Measurements from ENCODE around the gene COL24A1. TPM values are rescaled to one million over a fixed set of nuclear protein-coding genes. Genes with fewer than 3 reads are reported as not detected.

Gene COL24A1
- total RNA-seq, 1 experiment from 2014 or later = 1.1 TPM

- POLR2A ChIA-PET = no interaction called here
- DNase-seq (ENCODE audit: low spot score) (no peak), ATAC-seq (no peak)
- CTCF ChIA-PET = no interaction called here
- Mint-ChIP-seq H3K36me3 (no peaks in the 10 kb centered on the region), H3K27me3 (ENCODE audit: low read depth) (no peaks in the 10 kb centered on the region; the same call in 1 of the 2 replicates), H3K27ac (no peak overlapping the region), H3K4me3 (no peak overlapping the region), H3K4me1 (no peaks in the 10 kb centered on the region), H3K9me3 (peaks cover 3% of the 10 kb centered on the region; the same call in 1 of the 2 replicates)
- TF ChIP-seq ZBTB43 (CRISPR knock-in tag; IDR thresholded peaks at IDR 0.05) = no peak
- TF ChIP-seq CBFB (CRISPR knock-in tag; IDR thresholded peaks at IDR 0.05; ENCODE audit: low read depth) = no peak
- TF ChIP-seq, protein P1, sequence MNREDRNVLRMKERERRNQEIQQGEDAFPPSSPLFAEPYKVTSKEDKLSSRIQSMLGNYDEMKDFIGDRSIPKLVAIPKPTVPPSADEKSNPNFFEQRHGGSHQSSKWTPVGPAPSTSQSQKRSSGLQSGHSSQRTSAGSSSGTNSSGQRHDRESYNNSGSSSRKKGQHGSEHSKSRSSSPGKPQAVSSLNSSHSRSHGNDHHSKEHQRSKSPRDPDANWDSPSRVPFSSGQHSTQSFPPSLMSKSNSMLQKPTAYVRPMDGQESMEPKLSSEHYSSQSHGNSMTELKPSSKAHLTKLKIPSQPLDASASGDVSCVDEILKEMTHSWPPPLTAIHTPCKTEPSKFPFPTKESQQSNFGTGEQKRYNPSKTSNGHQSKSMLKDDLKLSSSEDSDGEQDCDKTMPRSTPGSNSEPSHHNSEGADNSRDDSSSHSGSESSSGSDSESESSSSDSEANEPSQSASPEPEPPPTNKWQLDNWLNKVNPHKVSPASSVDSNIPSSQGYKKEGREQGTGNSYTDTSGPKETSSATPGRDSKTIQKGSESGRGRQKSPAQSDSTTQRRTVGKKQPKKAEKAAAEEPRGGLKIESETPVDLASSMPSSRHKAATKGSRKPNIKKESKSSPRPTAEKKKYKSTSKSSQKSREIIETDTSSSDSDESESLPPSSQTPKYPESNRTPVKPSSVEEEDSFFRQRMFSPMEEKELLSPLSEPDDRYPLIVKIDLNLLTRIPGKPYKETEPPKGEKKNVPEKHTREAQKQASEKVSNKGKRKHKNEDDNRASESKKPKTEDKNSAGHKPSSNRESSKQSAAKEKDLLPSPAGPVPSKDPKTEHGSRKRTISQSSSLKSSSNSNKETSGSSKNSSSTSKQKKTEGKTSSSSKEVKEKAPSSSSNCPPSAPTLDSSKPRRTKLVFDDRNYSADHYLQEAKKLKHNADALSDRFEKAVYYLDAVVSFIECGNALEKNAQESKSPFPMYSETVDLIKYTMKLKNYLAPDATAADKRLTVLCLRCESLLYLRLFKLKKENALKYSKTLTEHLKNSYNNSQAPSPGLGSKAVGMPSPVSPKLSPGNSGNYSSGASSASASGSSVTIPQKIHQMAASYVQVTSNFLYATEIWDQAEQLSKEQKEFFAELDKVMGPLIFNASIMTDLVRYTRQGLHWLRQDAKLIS (CRISPR knock-in tag; IDR thresholded peaks at IDR 0.05; ENCODE audit: borderline replicate concordance) = no peak
- TF ChIP-seq, protein P2, sequence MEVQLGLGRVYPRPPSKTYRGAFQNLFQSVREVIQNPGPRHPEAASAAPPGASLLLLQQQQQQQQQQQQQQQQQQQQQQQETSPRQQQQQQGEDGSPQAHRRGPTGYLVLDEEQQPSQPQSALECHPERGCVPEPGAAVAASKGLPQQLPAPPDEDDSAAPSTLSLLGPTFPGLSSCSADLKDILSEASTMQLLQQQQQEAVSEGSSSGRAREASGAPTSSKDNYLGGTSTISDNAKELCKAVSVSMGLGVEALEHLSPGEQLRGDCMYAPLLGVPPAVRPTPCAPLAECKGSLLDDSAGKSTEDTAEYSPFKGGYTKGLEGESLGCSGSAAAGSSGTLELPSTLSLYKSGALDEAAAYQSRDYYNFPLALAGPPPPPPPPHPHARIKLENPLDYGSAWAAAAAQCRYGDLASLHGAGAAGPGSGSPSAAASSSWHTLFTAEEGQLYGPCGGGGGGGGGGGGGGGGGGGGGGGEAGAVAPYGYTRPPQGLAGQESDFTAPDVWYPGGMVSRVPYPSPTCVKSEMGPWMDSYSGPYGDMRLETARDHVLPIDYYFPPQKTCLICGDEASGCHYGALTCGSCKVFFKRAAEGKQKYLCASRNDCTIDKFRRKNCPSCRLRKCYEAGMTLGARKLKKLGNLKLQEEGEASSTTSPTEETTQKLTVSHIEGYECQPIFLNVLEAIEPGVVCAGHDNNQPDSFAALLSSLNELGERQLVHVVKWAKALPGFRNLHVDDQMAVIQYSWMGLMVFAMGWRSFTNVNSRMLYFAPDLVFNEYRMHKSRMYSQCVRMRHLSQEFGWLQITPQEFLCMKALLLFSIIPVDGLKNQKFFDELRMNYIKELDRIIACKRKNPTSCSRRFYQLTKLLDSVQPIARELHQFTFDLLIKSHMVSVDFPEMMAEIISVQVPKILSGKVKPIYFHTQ (CRISPR knock-in tag; IDR thresholded peaks at IDR 0.05) = no peak
- no peak for TF ChIP-seq NFATC4 (CRISPR knock-in tag; IDR thresholded peaks at IDR 0.05)
- no peak for TF ChIP-seq STAT6 (CRISPR knock-in tag; conservative IDR thresholded peaks at IDR 0.05; ENCODE audit: low read depth)
- TF ChIP-seq, protein P3, sequence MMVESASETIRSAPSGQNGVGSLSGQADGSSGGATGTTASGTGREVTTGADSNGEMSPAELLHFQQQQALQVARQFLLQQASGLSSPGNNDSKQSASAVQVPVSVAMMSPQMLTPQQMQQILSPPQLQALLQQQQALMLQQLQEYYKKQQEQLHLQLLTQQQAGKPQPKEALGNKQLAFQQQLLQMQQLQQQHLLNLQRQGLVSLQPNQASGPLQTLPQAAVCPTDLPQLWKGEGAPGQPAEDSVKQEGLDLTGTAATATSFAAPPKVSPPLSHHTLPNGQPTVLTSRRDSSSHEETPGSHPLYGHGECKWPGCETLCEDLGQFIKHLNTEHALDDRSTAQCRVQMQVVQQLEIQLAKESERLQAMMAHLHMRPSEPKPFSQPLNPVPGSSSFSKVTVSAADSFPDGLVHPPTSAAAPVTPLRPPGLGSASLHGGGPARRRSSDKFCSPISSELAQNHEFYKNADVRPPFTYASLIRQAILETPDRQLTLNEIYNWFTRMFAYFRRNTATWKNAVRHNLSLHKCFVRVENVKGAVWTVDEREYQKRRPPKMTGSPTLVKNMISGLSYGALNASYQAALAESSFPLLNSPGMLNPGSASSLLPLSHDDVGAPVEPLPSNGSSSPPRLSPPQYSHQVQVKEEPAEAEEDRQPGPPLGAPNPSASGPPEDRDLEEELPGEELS (CRISPR knock-in tag; IDR thresholded peaks at IDR 0.05) = no peak
- TF ChIP-seq RELA (CRISPR knock-in tag; IDR thresholded peaks at IDR 0.05; ENCODE audit: borderline replicate concordance) = no peak
- TF ChIP-seq ZSCAN18 (CRISPR knock-in tag; IDR thresholded peaks at IDR 0.05) = no peak
- no peak for TF ChIP-seq ZNF219 (CRISPR knock-in tag; IDR thresholded peaks at IDR 0.05; ENCODE audit: borderline replicate concordance)
- no peak for TF ChIP-seq JAZF1 (CRISPR knock-in tag; IDR thresholded peaks at IDR 0.05)
- no peak for TF ChIP-seq ARID4B (CRISPR knock-in tag; IDR thresholded peaks at IDR 0.05; ENCODE audit: borderline replicate concordance)
- no peak for TF ChIP-seq SMAD4 (CRISPR knock-in tag; IDR thresholded peaks at IDR 0.05)
- TF ChIP-seq NR2C2 (CRISPR knock-in tag; IDR thresholded peaks at IDR 0.05) = no peak
- no peak for TF ChIP-seq TP53 (CRISPR knock-in tag; IDR thresholded peaks at IDR 0.05)
- TF ChIP-seq NFYB (CRISPR knock-in tag; conservative IDR thresholded peaks at IDR 0.05; ENCODE audit: low read depth) = no peak
Observed at GRCh38 chr1:86137436-86137835, 19.1 kb downstream of the COL24A1 start.
